Loucy (cell line): ENCODE data around the gene OR2M2.

ENCODE experiments used
- H2AFZ ChIP-seq: fragments of 200-600 bp; sonication (generic); 2 replicates; pipeline ENCODE4 v1.6.0; 2016; ENCODE audit warnings: antibody characterized with exemption, mild to moderate bottlenecking, low read length, moderate library complexity
- H3F3A ChIP-seq: fragments of 200-600 bp; 2 replicates; pipeline ENCODE4 v1.6.0; 2016; ENCODE audit warnings: antibody characterized with exemption, low read depth, mild to moderate bottlenecking
- H3K27me3 ChIP-seq: fragments of 200-600 bp; sonication (generic); 2 replicates; pipeline ENCODE4 v1.6.1; 2014; ENCODE audit warnings: low read length, mild to moderate bottlenecking; ENCODE audit not compliant: insufficient read depth, poor library complexity, severe bottlenecking
- H3K36me3 ChIP-seq: fragments of 200-600 bp; sonication (generic); 2 replicates; pipeline ENCODE4 v1.6.1; 2016; ENCODE audit warnings: low read length; ENCODE audit not compliant: insufficient read depth
- H3K4me1 ChIP-seq: fragments of 200-600 bp; sonication (generic); 2 replicates; pipeline ENCODE4 v1.5.1; 2014; ENCODE audit warnings: low read length, mild to moderate bottlenecking; ENCODE audit not compliant: insufficient read depth, poor library complexity, severe bottlenecking
- H3K4me2 ChIP-seq: fragments of 200-600 bp; sonication (generic); 2 replicates; pipeline ENCODE4 v1.6.0; 2014; ENCODE audit warnings: antibody characterized with exemption, low read length, low read depth, mild to moderate bottlenecking; ENCODE audit not compliant: poor library complexity, severe bottlenecking
- H3K4me3 ChIP-seq: fragments of 200-600 bp; sonication (generic); 2 replicates; pipeline ENCODE4 v1.5.1; 2014; ENCODE audit warnings: low read length, mild to moderate bottlenecking, mixed read lengths; ENCODE audit not compliant: poor library complexity, severe bottlenecking
- H3K79me2 ChIP-seq: fragments of 200-600 bp; sonication (generic); 2 replicates; pipeline ENCODE4 v1.6.1; 2014; ENCODE audit warnings: low read length; ENCODE audit not compliant: insufficient read depth
- H3K9ac ChIP-seq: fragments of 200-600 bp; sonication (generic); 2 replicates; pipeline ENCODE4 v1.6.0; 2014; ENCODE audit warnings: mild to moderate bottlenecking, low read depth, low read length, moderate library complexity; ENCODE audit not compliant: poor library complexity, severe bottlenecking
- H3K9me2 ChIP-seq: fragments of 200-600 bp; sonication (generic); replicated peaks from 2 replicates; pipeline ENCODE4 v1.6.1; 2016; ENCODE audit warnings: low read depth, low read length, mixed read lengths
- H3K9me3 ChIP-seq: fragments of 200-600 bp; sonication (generic); 2 replicates; pipeline ENCODE4 v1.6.1; 2014; ENCODE audit warnings: mild to moderate bottlenecking, antibody characterized with exemption, low read length, low read depth; ENCODE audit not compliant: insufficient read depth
- H4K20me1 ChIP-seq: fragments of 200-600 bp; sonication (generic); 2 replicates; pipeline ENCODE4 v1.6.0; 2014; ENCODE audit warnings: antibody characterized with exemption, low read length, mild to moderate bottlenecking; ENCODE audit not compliant: insufficient read depth, poor library complexity, severe bottlenecking
- EZH2phosphoT487 ChIP-seq: fragments of 200-600 bp; IDR thresholded peaks from 2 replicates; pipeline ENCODE4 v1.6.1; 2018; ENCODE audit warnings: antibody characterized with exemption, mild to moderate bottlenecking, moderate library complexity, borderline replicate concordance
- TF ChIP-seq, protein P1 (sequence below): fragments of 200-600 bp; sonication (generic); conservative IDR thresholded peaks from 2 replicates; pipeline ENCODE4 v1.5.1; 2014; ENCODE audit warnings: mild to moderate bottlenecking, antibody characterized with exemption, low read length

The OR2M2 gene

DNA sequence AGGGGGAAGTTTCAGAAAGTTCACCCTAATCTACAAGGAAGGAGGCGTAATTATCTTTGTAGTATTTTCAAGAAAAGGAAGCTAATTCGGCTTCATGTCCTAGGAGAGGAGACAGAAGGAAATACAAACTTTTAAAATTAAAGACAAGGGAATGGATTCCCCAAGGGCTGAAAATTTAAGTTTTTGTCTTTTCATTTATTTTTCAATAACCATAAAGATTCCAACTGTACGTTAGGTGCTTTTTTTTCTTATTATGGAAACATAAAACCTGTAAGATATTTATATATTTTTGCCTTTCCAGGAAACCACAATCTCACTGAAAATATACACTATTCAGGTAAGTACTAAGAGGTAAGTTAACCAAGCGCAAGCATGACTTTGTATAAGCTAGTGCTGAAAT lies 22.3 kb downstream of the OR2M2 start, which contains the start of gene OR2M3:
Gene OR2M3 (plus strand): TSS at position 301 of the 400 bp plus-strand sequence. CDS start 5,803 bp downstream, outside the sequence.
- Histone ChIP-seq H2AFZ (no peak within 1 kb of the TSS), H3K79me2 (no peaks in the 10 kb centered on the region), H3K36me3 (no peaks in the 10 kb centered on the region), H3F3A (no peaks in the 10 kb centered on the region), H3K4me1 (no peaks in the 10 kb centered on the region), H3K9ac (no peak within 1 kb of the TSS), H3K27me3 (no peaks in the 10 kb centered on the region), H4K20me1 (no peaks in the 10 kb centered on the region), H3K4me3 (no peak within 1 kb of the TSS), H3K9me3 (peaks cover 4% of the 10 kb centered on the region; the same call in 1 of the 2 replicates), H3K4me2 (no peak within 1 kb of the TSS), H3K9me2 (no peaks in the 10 kb centered on the region)
- TF ChIP-seq, protein P1, sequence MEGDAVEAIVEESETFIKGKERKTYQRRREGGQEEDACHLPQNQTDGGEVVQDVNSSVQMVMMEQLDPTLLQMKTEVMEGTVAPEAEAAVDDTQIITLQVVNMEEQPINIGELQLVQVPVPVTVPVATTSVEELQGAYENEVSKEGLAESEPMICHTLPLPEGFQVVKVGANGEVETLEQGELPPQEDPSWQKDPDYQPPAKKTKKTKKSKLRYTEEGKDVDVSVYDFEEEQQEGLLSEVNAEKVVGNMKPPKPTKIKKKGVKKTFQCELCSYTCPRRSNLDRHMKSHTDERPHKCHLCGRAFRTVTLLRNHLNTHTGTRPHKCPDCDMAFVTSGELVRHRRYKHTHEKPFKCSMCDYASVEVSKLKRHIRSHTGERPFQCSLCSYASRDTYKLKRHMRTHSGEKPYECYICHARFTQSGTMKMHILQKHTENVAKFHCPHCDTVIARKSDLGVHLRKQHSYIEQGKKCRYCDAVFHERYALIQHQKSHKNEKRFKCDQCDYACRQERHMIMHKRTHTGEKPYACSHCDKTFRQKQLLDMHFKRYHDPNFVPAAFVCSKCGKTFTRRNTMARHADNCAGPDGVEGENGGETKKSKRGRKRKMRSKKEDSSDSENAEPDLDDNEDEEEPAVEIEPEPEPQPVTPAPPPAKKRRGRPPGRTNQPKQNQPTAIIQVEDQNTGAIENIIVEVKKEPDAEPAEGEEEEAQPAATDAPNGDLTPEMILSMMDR = no peak
- TF ChIP-seq EZH2phosphoT487 = no peak

DNA sequence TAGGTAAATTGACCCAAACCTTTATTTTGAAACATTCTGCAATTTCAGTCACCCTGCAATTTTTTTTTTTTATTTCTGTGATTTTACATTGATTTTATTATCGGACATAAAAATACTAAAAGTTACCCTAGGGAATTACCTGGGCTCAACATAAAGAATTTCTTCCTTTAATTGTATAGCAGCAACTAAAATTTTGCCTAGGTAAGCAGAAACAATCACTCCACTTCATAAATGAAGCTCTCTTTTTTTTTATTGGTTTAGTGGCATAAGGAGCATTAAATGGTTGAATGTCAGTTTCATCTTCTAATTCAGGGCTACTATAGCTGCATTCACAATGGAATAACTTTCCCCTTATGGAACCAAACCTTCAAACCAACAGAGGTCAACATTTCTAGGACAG lies 41.3 kb downstream of the OR2M2 start:
- Histone ChIP-seq H3K4me2 (no peak overlapping the region), H4K20me1 (no peaks in the 10 kb centered on the region), H3K79me2 (no peaks in the 10 kb centered on the region), H3K27me3 (no peaks in the 10 kb centered on the region), H3K4me1 (no peaks in the 10 kb centered on the region), H3K4me3 (no peak overlapping the region), H3K9me3 (no peaks in the 10 kb centered on the region; the same call in 1 of the 2 replicates), H3F3A (no peaks in the 10 kb centered on the region), H2AFZ (no peak overlapping the region), H3K9me2 (no peaks in the 10 kb centered on the region), H3K9ac (no peak overlapping the region), H3K36me3 (no peaks in the 10 kb centered on the region)
- TF ChIP-seq, protein P1 = no peak
- TF ChIP-seq EZH2phosphoT487 = no peak

DNA sequence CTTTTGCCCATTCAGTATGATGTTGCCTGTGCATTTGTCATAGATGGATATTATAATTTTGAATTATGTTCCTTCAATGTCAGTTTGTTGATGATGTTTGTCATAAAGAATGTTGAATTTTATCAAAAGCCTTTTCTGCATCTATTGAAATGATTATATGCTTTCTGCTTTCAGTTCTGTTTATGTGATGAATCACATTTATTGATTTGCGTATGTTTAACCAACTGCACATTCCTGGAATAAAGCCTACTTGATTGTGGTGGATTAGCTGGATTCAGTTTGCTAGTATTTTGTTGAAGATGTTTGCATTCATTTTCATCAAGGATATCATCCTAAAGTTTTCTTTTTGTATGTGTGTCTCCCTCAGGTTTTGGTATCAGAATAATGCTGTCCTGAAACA lies 50.9 kb downstream of the OR2M2 start:
- H2AFZ ChIP-seq = no peak overlapping the region
- no peaks in the 10 kb centered on the region for H3K4me1 ChIP-seq
- H3K4me3 ChIP-seq = no peak overlapping the region
- no peaks in the 10 kb centered on the region for H3K79me2 ChIP-seq
- no peaks in the 10 kb centered on the region for H3K27me3 ChIP-seq
- H3K36me3 ChIP-seq = no peaks in the 10 kb centered on the region
- no peaks in the 10 kb centered on the region; the same call in 1 of the 2 replicates for H3K9me3 ChIP-seq
- H3K9me2 ChIP-seq = no peaks in the 10 kb centered on the region
- no peak overlapping the region for H3K4me2 ChIP-seq
- H3K9ac ChIP-seq = no peak overlapping the region
- no peak for TF ChIP-seq EZH2phosphoT487
- TF ChIP-seq, protein P1 = no peak
- H3F3A ChIP-seq = no peaks in the 10 kb centered on the region
- H4K20me1 ChIP-seq = no peaks in the 10 kb centered on the region
